Naive B cell (primary cell): Measurements from ENCODE around the gene LIPN. TPM values are rescaled to one million over a fixed set of nuclear protein-coding genes. Genes with fewer than 3 reads are reported as not detected.

Experiments
- ATAC-seq, 2 donors: fragments of 150-1000 bp; cut with Tn5 transposase; 2 replicates each; pipeline ENCODE4 v1.10.0; 2021; ENCODE audit warnings: low read depth in 2 of 2, mild to moderate bottlenecking in 2 of 2, moderate library complexity in 2 of 2
- DNase-seq: peaks from one replicate; pipeline ENCODE4 v3.0.0; 2022
- H3K27ac Mint-ChIP-seq, 6 donors: one replicate each; pipeline ENCODE4 v1.8.0; 2020 to 2022; ENCODE audit warnings: mild to moderate bottlenecking in 6 of 6, mixed read lengths in 6 of 6, moderate library complexity in 5 of 6, inconsistent platforms in 2 of 6
- H3K27me3 Mint-ChIP-seq, 3 donors: one replicate each; pipeline ENCODE4 v1.8.0; 2021 to 2022; ENCODE audit warnings: mixed read lengths in 3 of 3, mild to moderate bottlenecking in 1 of 3
- H3K36me3 Mint-ChIP-seq, 2 donors: one replicate each; pipeline ENCODE4 v1.8.0; 2020 to 2022; ENCODE audit warnings: mixed read lengths in 2 of 2, inconsistent platforms in 1 of 2, mild to moderate bottlenecking in 1 of 2
- H3K4me1 Mint-ChIP-seq, 3 donors: one replicate each; pipeline ENCODE4 v1.8.0; 2020 to 2022; ENCODE audit warnings: mixed read lengths in 3 of 3, inconsistent platforms in 1 of 3, mild to moderate bottlenecking in 1 of 3, moderate library complexity in 1 of 3
- H3K4me3 Mint-ChIP-seq, 8 donors: one replicate each; pipeline ENCODE4 v1.8.0; 2020 to 2022; ENCODE audit warnings: mild to moderate bottlenecking in 8 of 8, mixed read lengths in 8 of 8, moderate library complexity in 8 of 8, inconsistent platforms in 2 of 8
- H3K9me3 Mint-ChIP-seq, 7 donors: one replicate each; pipeline ENCODE4 v1.8.0; 2020 to 2022; ENCODE audit warnings: mixed read lengths in 7 of 7, mild to moderate bottlenecking in 5 of 7, inconsistent platforms in 2 of 7, moderate library complexity in 1 of 7
- polyA plus RNA-seq, 6 donors: library from polyadenylated mRNA; unstranded; fragments of 300-500 nt; fragmentation: Illumina TruSeq; gene quantifications; one replicate each; pipeline ENCODE4 v1.2.3, GENCODE V29; 2021; ENCODE audit warnings: low read depth in 6 of 6

The LIPN gene
- polyA plus RNA-seq, 6 donors from 2014 or later, result 0.30 to 0.50 TPM; not detected in 4

DNA sequence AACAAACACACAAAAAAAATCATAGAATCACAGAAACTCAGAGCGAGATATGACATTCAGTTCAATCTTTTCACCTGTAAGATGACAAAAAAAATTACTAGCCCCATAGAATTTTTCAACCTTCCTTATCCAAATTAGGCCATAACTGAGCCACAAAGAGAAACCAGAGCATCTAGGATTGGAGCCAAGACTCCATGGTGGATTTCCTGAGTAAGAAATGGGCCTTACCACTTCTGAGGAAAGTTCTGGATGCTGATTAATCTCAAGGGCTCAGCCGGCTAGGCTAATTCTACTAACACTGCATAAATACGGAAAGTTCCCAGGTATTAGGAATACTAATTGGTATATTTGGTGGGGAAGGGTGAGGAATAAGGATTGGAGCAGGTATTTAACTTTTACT lies 59.5 kb downstream of the LIPN start:
- H3K36me3 Mint-ChIP-seq, result no peaks in the 10 kb centered on the region
- no peak overlapping the region for H3K27ac Mint-ChIP-seq
- no peak for ATAC-seq
- H3K4me3 Mint-ChIP-seq, result no peak overlapping the region
- no peak for DNase-seq
- H3K4me1 Mint-ChIP-seq, result no peaks in the 10 kb centered on the region
- no peaks in the 10 kb centered on the region for H3K9me3 Mint-ChIP-seq
- H3K27me3 Mint-ChIP-seq, result peaks cover 0 to 5% (median 0%) of the 10 kb centered on the region in 3 donors

GRCh38 chr10:88820748-88821401 lies 61.1 kb downstream of the LIPN start:
- ATAC-seq (no peak), DNase-seq (no peak)
- H3K27me3 Mint-ChIP-seq, result peaks cover 0 to 5% (median 0%) of the 10 kb centered on the region in 3 donors
- H3K36me3 Mint-ChIP-seq, result no peaks in the 10 kb centered on the region
- peaks cover 0 to 8% (median 7%) of the 10 kb centered on the region in 3 donors for H3K4me1 Mint-ChIP-seq
- H3K4me3 Mint-ChIP-seq, result no peak overlapping the region
- H3K9me3 Mint-ChIP-seq, result no peaks in the 10 kb centered on the region
- no peak overlapping the region for H3K27ac Mint-ChIP-seq

GRCh38 chr10:88826388-88826787 lies 66.6 kb downstream of the LIPN start:
- Mint-ChIP-seq H3K36me3 (no peaks in the 10 kb centered on the region), H3K27me3 (peaks cover 0 to 9% (median 0%) of the 10 kb centered on the region in 3 donors), H3K4me1 (peaks cover 0 to 14% (median 8%) of the 10 kb centered on the region in 3 donors), H3K4me3 (no peak overlapping the region), H3K27ac (peak overlapping the region in 1 of 6 donors; percentile 13), H3K9me3 (no peaks in the 10 kb centered on the region)
- DNase-seq (no peak), ATAC-seq (no peak)

DNA sequence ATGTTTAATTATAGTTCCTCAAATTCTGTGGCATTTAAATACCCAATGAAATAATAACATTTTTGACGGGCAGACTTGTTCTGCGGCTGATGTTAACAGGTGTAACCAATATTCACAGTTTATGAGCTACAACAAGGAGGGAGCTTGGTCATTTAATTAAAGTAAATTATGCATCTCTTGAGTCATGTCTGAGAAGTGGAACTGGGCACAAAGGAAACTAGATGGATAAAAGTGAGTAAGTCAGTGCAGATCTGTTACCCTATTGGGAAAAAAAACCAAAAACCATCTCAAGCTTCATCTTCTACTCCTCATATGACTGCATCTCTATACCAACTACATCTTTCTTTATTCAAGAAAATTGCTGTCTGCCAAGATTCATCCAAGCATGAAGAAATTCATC lies 67.9 kb downstream of the LIPN start:
- DNase-seq (no peak), ATAC-seq (no peak)
- Mint-ChIP-seq H3K9me3 (no peaks in the 10 kb centered on the region), H3K27ac (no peak overlapping the region), H3K4me1 (peaks cover 0 to 14% (median 8%) of the 10 kb centered on the region in 3 donors), H3K36me3 (no peaks in the 10 kb centered on the region), H3K4me3 (no peak overlapping the region), H3K27me3 (peaks cover 0 to 11% (median 0%) of the 10 kb centered on the region in 3 donors)

GRCh38 chr10:88828310-88828709 lies 68.5 kb downstream of the LIPN start:
- H3K27me3 Mint-ChIP-seq, result peaks cover 0 to 11% (median 0%) of the 10 kb centered on the region in 3 donors
- DNase-seq, result no peak
- peaks cover 0 to 14% (median 8%) of the 10 kb centered on the region in 3 donors for H3K4me1 Mint-ChIP-seq
- no peak for ATAC-seq
- H3K36me3 Mint-ChIP-seq, result no peaks in the 10 kb centered on the region
- no peaks in the 10 kb centered on the region for H3K9me3 Mint-ChIP-seq
- H3K27ac Mint-ChIP-seq, result no peak overlapping the region
- no peak overlapping the region for H3K4me3 Mint-ChIP-seq

Other genes starting within 250 kb of the LIPN start
- gene RNLS, start 176.7 kb upstream of the LIPN start, polyA plus RNA-seq, result 1 to 10 TPM; 4.1 to 7.3 (median 5.0) TPM
- under 1 TPM in 2 of 6 donors, not detected in 4; 0.17 to 0.51 TPM for gene LIPJ, start 173.3 kb upstream of the LIPN start, polyA plus RNA-seq
- gene LIPF, start 95.6 kb upstream of the LIPN start, polyA plus RNA-seq, result not detected
- not detected for gene LIPK, start 53.8 kb upstream of the LIPN start, polyA plus RNA-seq
- not detected for gene LIPM, start 42.7 kb downstream of the LIPN start, polyA plus RNA-seq
- gene ANKRD22, start 91.8 kb downstream of the LIPN start, polyA plus RNA-seq, result not detected
- gene STAMBPL1, start 120.2 kb downstream of the LIPN start, polyA plus RNA-seq, result 1 to 10 TPM; 3.4 to 7.6 (median 5.0) TPM
- 1 to 10 TPM in 1 of 6 donors, under 1 TPM in 3, not detected in 2; 0.44 to 1.4 (median 0.62) TPM for gene ACTA2, start 192.8 kb downstream of the LIPN start, polyA plus RNA-seq
- gene FAS, start 230.8 kb downstream of the LIPN start, polyA plus RNA-seq, result 1 to 10 TPM in 3 of 6 donors, under 1 TPM in 3; 0.40 to 4.1 (median 0.88) TPM